GM19043 (cell line): ENCODE results near the gene PNPLA7.
A peak's percentile ranks its signal among the peaks of the same experiment; 100 is the strongest.
"Not testable (repeated sequence)": the region's sequence is repeated elsewhere in the genome, so short reads cannot be mapped to it uniquely, and the experiment has no call there.

Source experiments
- ATAC-seq: cut with Tn5 transposase; IDR thresholded peaks from one replicate; pipeline ENCODE4 v1.9.1; 2021; ENCODE audit warnings: low read depth; ENCODE audit not compliant: unreplicated experiment

The PNPLA7 gene

DNA sequence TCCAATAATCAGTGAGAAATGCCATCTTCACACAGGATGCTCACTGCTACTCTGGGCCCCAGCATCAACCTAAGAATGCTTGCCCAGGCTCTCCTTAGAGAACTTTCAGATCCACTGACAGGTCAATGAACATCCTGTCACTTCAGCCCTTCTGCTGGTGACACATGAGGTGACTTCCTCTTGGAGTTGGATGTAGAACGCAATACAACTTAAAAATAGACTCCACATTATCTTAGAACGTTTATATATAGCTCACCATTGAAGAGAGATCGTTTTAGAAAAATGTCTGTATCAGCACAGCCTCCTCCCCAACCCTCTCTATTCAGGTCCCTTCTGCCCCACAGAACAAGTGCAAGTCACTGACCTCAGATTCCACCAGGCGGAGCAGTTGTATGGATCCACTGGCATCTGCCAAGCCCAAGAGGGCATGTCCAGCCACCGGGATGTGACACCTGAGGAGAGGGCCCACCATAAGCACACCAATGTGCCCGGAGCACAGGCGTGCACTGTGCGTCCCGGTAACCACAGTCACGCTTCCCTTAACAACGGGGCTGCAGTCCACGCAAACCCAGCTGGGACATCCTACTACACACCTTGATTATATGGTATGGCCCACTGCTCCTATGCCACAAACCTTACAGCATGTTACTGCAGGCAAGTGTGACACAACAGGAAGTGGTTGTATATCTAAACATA, 25.7 kb upstream of the PNPLA7 start:
- no peak for ATAC-seq

DNA sequence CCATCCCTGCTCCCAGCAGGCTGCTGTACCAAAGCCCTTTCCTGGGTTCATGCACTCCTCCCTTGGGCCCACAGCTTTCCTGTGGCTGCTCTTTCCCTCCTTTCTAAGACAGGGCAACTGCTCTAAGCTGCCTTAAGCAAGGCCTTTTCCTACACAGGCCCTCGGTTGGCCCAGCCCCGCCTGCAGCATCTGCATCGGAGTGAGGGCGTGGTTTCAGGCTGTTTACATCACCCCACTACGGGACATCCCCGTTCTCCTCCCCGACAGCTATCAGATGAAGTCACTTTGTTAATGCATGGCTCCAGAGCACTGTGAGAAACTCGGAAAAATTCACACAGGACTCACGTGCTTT, 25.1 kb upstream of the PNPLA7 start:
- ATAC-seq = no peak

DNA sequence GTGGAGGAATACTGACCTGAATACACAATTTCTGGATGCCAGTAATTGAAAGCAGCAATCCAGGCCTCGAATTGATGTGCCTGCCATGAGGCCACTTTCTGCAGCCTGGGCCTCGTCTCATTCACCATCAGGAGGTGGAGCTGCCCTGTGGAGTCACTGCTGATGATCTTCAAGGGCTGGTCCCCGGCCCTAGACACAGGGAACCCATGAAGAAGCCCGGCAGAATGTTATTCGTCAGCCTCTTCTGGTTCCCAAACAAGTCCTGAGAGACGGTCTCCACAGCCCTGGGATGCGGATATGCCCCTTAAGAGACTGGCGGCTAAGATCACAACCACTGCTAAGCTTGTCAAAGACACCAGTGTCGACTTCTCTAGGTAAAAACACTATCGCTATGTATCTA, 24.0 kb upstream of the PNPLA7 start:
- no peak for ATAC-seq

DNA sequence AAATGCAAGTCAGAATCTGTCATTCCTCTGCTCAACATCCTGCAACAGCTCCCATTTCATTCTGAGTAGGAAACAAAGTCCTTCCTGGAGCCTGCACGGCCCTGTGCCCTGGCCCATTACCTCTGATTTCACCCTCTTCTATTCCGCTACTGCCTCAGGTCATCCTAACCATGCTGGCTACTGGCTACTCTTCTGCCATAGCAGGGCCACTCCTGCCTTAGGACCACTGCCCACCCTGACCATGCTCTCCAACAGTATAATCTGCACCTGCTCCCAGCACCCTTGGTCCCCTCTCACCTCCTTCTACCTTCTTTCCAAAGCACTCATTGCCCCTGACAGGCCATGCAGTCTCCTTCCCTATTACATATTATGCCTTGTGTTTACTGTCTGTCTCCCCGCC, 20.4 kb upstream of the PNPLA7 start:
- no peak for ATAC-seq

DNA sequence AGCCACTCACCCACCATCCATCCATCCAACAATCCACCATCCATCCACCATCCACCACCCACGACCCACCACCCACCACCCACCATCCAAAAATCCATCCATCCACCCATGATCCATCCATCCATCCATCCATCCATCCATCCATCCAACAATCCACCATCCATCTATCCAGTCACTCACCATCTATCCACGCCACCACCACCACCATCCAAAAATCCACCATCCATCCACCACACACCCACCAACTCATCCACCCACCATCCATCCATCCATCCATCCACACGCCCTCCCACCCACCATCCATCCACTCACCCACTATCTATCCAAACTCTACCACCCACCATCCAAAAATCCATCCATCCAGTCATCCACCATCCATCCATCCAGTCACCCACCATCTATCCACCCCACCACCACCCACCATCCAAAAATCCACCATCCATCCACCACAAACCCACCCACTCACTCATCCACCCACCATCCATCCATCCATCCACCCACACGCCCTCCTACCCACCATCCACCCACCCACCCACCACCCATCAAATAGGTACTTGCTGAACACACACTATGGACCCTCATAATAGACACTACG, 19.5 kb upstream of the PNPLA7 start:
- ATAC-seq = no peak

- not testable (repeated sequence) for ATAC-seq
These were observed 18.2 kb upstream of the PNPLA7 start for GRCh38 chr9:137568445-137568844.

DNA sequence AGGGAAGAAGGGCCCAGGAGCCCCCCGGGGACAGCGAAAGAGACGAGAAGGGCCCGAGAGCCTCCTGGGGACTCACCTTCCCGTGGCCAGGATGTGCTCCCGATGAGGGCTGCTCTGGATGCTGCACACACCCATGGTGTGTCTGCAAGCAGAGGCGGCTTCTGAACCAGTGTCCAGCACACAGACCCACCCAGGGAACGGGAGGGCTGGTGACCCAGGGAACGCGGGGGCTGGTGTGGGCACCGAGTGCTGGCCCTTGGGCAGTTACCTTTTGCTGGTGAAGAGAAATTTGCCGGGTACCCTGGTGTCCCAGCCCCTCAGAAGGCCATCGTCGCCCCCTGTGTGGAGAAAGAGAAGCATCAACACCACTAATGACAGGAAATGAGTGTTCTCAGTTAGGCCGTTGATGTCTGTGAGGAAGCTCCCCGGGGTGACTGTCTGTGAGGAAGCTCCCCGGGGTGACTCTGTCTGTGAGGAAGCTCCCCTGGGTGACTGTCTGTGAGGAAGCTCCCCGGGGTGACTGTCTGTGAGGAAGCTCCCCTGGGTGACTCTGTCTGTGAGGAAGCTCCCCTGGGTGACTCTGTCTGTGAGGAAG, 14.7 kb upstream of the PNPLA7 start:
- ATAC-seq = no peak

DNA sequence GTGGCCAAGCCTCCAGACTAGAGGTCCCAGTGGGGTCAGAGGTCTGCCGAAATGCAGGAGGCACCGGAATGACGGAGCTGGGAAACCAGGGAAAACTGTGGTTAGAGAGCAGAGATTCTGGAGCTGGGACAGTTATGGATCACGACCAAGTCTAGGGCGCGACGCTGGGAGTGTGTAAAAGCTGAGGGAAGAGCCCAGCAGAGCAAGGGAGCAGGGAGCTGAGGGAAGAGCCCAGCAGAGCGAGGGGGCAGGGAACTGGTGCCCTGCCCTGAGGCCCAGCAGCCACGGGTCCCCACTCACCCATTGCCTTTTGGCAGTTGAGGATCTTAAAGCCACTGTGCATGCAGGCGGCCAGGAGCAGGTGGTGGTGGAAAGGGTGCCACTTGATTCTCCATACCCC, 13.9 kb upstream of the PNPLA7 start:
- ATAC-seq = no peak

DNA sequence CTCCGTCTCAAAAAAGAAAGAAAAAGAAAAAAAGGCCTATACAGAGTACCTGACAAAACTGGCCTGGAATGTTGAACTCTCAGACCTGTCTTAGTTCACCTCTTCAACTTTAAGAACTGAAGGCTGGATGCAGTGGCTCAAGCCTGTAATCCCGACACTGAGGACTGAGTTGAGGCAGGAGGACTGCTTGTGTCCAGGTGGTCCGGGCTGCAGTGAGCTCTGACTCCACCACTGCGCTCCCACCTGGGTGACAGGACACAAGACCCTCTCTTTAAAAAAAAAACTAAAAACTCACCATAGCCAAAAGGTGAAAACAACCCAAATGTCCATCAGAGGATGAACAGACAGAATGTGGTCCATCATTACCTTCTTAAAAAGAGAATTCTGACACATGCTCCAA, 7.9 kb upstream of the PNPLA7 start:
- no peak for ATAC-seq

DNA sequence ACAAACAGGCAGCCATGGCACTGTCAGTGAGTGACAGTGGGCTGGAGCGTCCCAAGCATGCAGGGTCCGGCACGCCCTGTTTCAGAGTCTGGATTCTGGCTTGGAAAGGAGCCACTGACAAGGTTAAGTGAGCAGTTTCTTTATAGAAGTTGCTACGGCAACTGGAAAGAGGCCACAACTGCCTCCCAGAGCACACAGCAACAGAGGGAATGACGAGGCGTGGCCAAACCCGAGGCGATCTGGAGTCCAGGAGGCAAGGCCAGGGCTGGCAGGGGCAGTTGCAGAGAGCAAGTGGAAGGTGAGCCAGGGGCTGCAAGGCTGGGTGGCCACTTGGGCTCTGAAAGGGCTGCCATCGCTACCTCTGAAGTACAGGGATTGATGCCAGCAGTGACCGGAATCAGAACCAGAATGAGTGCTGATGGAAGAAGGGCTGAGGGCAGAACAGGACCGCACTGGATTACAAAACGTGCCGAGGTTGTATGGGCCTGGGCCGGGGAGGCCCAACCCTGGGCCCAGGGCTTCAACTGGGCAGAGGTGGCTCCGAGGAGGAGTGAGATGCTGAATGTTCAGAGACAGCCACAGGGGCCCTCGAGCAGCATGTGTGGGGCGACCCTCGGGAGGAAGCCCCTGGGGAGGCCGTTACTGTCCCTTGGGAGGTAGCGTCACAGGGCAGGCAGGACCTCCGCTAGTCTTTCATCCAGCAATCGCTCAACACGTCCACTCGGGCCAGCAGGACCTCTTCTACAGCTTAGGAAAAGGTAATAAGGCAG, 6.1 kb upstream of the PNPLA7 start:
- no peak for ATAC-seq

DNA sequence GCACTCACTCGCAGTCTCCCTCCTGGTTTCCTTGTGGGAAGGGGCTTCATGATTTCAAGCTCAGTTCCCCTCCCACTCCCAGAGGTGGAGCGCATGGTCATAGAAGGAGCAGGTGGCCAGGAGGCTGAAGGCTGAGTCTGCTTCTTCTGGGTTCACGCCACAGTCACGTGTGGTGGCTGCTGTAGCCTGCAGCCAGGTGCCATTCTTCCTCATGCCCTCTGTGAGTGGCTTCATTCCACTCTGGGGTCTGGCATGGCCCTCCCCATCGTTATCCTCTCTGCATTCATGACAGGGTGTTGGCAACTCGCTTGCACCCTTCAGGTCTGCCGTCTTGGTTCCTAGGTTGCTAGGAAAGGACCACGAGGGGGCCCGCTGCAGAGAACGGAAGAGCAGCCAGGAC, 5.0 kb upstream of the PNPLA7 start:
- ATAC-seq = no peak

GRCh38 chr9:137554349-137554748, 4.1 kb upstream of the PNPLA7 start:
- no peak for ATAC-seq

DNA sequence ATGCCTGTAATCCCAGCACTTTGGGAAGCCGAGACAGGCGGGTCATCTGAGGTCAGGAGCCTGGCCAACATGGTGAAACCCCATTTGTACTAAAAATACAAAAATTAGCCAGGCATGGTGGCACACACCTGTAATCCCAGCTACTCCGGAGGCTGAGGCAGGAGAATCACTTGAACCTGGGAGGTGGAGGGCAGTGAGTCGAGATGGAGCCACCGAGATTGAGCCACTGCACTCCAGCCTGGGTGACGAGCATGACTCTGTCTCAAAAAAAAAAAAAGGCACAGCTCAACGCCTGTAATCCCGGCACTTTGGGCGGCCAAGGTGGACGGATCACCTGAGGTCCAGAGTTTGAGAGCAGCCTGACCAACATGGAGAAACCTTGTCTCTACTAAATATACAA, 3.5 kb upstream of the PNPLA7 start:
- ATAC-seq = not testable (repeated sequence)

GRCh38 chr9:137552022-137552768, 2.0 kb upstream of the PNPLA7 start:
- peak; percentile 27 for ATAC-seq

GRCh38 chr9:137551264-137552021, 1.2 kb upstream of the PNPLA7 start, which contains the start of gene MRPL41:
Gene MRPL41, plus strand, starts transcription at chr9:137551879. Its CDS starts 203 bp downstream, at chr9:137552082.
- peak; percentile 82 for ATAC-seq

DNA sequence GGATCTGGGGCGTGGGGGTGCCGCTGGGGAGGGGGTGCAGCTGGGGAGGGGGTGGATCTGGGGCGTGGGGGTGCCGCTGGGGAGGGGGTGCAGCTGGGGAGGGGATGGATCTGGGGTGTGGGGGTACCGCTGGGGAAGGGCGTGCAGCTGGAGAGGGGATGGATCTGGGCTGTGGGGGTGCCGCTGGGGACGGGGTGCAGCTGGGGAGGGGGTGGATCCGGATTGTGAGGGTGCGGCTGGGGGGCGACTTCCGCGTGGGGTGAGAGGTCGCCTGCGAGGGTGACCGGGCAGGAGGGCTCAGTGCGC, 709 bp upstream of the PNPLA7 start:
- ATAC-seq = not testable (repeated sequence)

GRCh38 chr9:137547687-137548543, 2.3 kb downstream of the PNPLA7 start:
- ATAC-seq = no peak

DNA sequence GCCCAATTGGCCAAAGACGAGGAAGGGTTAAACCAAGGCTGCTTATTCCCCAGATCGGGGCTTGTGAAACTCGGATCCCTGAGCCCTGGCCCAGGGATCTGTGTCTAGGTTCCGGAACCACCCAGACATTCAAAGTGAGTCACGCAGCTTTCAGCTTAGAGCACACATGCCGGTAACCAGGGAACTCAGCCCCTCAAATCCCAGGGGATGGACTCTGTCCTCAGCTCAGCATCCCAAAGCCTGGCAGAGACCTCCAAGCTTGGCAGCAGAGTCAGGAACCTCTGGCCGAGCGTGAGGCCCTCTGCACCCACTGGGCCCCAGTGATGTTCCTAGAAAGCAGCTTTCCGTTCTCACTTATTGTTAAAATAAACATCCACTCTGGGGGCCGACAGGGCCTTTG, 5.1 kb downstream of the PNPLA7 start:
- ATAC-seq = no peak

DNA sequence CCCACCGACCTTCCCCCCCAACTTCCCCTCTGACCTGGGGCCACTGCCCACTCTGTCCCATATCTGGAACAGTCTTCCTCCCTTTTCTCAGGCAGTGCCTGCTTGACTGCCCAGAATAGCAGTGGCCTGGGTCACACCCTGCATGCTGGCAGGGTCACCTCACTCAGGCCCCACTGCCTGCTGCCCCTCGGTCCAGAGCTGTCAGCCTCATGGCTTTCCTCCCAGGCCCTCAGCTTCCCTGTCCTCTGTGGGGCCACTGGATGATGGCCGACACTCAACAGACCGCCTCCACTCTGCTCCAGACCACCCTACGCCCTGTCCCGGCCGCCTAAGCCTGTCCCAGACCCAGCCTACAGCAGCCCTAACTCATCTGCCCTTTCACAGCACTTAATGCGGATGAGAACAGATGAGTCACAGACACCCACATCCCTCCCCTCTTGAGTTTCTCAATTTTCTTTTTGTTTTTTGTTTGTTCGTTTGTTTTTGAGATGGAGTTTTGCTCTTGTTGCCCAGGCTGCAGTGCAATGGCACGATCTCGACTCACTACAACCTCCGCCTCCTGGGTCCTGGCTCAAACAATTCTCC, 5.9 kb downstream of the PNPLA7 start:
- ATAC-seq = no peak
